Neural progenitor cell (in vitro differentiated cells): ENCODE data around the gene PRELID1.
"Not testable (repeated sequence)": the region's sequence is repeated elsewhere in the genome, so short reads cannot be mapped to it uniquely, and the experiment has no call there.

ENCODE experiments used
- EZH2 ChIP-seq: fragments of 200-600 bp; sonication (generic); IDR thresholded peaks from 2 replicates; pipeline ENCODE4 v1.6.1; 2017; ENCODE audit warnings: antibody characterized with exemption, mild to moderate bottlenecking, moderate library complexity
- TF ChIP-seq, protein P1 (sequence below): fragments of 200-600 bp; sonication (generic); IDR thresholded peaks from 2 replicates; pipeline ENCODE4 v1.5.1; 2017; ENCODE audit warnings: antibody characterized with exemption, mild to moderate bottlenecking

DNA sequence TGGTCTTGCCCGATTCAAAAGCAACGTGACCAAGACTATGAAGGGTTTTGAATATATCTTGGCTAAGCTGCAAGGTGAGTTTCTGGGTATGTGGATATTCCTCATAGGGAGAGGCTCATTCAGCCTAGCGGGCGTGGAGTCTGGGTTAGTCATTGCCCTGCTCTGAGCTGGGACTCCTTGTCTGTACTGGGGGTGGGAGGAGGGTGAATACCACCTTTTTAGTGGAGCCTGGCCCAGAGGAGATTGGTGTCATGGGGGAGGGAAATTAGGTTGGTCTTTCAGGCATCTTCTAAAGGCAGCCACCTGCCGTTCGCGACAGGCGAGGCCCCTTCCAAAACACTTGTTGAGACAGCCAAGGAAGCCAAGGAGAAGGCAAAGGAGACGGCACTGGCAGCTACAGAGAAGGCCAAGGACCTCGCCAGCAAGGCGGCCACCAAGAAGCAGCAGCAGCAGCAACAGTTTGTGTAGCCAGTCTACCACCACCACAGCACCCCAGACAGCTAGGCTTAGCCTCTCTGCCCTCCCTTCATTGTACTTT, 2.6 kb downstream of the PRELID1 start:
- TF ChIP-seq, protein P1, sequence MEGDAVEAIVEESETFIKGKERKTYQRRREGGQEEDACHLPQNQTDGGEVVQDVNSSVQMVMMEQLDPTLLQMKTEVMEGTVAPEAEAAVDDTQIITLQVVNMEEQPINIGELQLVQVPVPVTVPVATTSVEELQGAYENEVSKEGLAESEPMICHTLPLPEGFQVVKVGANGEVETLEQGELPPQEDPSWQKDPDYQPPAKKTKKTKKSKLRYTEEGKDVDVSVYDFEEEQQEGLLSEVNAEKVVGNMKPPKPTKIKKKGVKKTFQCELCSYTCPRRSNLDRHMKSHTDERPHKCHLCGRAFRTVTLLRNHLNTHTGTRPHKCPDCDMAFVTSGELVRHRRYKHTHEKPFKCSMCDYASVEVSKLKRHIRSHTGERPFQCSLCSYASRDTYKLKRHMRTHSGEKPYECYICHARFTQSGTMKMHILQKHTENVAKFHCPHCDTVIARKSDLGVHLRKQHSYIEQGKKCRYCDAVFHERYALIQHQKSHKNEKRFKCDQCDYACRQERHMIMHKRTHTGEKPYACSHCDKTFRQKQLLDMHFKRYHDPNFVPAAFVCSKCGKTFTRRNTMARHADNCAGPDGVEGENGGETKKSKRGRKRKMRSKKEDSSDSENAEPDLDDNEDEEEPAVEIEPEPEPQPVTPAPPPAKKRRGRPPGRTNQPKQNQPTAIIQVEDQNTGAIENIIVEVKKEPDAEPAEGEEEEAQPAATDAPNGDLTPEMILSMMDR, result not testable (repeated sequence)
- not testable (repeated sequence) for TF ChIP-seq EZH2
